ENCODE data around the gene CALML4.
A peak's percentile ranks its signal among the peaks of the same experiment; 100 is the strongest.

Gene CALML4

GRCh38 chr15:68158046-68158628 lies 47.0 kb downstream of the CALML4 start:
- TF ChIP-seq TOX (CRISPR knock-in tag; IDR thresholded peaks at IDR 0.05; ENCODE audit: borderline replicate concordance) (no peak), ZNF565 (CRISPR knock-in tag; conservative IDR thresholded peaks at IDR 0.05; ENCODE audit: low read depth) (no peak), CREB5 (CRISPR knock-in tag; IDR thresholded peaks at IDR 0.05; ENCODE audit: low read depth) (peak; percentile 51; the same call in 1 of the 2 replicates), ESRRG (CRISPR knock-in tag; IDR thresholded peaks at IDR 0.05) (no peak), ISL1 (CRISPR knock-in tag; IDR thresholded peaks at IDR 0.05) (peak; percentile 93)
- ATAC-seq, result peak; percentile 45; the same call in 1 of the 3 replicates

- no peak for ATAC-seq
- TF ChIP-seq PATZ1 (CRISPR knock-in tag; IDR thresholded peaks at IDR 0.05; ENCODE audit: borderline replicate concordance), result no peak
- no peak for TF ChIP-seq ZFP3 (CRISPR knock-in tag; IDR thresholded peaks at IDR 0.05)
- no peak for TF ChIP-seq ARNTL (CRISPR knock-in tag; IDR thresholded peaks at IDR 0.05; ENCODE audit: borderline replicate concordance, low read depth)
- no peak for TF ChIP-seq TSHZ2 (CRISPR knock-in tag; IDR thresholded peaks at IDR 0.05)
- no peak for TF ChIP-seq RARB (CRISPR knock-in tag; IDR thresholded peaks at IDR 0.05)
- no peak for TF ChIP-seq SNAI2 (CRISPR knock-in tag; IDR thresholded peaks at IDR 0.05)
- TF ChIP-seq ZNF565 (CRISPR knock-in tag; conservative IDR thresholded peaks at IDR 0.05; ENCODE audit: low read depth), result no peak
- TF ChIP-seq ZNF70 (CRISPR knock-in tag; IDR thresholded peaks at IDR 0.05), result no peak
- TF ChIP-seq ESRRG (CRISPR knock-in tag; IDR thresholded peaks at IDR 0.05), result no peak
- no peak for TF ChIP-seq CSDC2 (CRISPR knock-in tag; IDR thresholded peaks at IDR 0.05)
Observed at GRCh38 chr15:68157074-68157473, 48.1 kb downstream of the CALML4 start.

- peak; percentile 79 for ATAC-seq
- no peak for TF ChIP-seq POU6F1 (CRISPR knock-in tag; IDR thresholded peaks at IDR 0.05; ENCODE audit: borderline replicate concordance, low read depth)
- TF ChIP-seq ZNF8 (CRISPR knock-in tag; IDR thresholded peaks at IDR 0.05), result no peak
- no peak for TF ChIP-seq CSRNP3 (CRISPR knock-in tag; IDR thresholded peaks at IDR 0.05)
- TF ChIP-seq ESRRG (CRISPR knock-in tag; IDR thresholded peaks at IDR 0.05), result no peak
- TF ChIP-seq ZNF70 (CRISPR knock-in tag; IDR thresholded peaks at IDR 0.05), result no peak
Observed at GRCh38 chr15:68154923-68155559, 50.1 kb downstream of the CALML4 start.

GRCh38 chr15:68152342-68152741 lies 52.8 kb downstream of the CALML4 start:
- TF ChIP-seq CSRNP3 (CRISPR knock-in tag; IDR thresholded peaks at IDR 0.05) (no peak), TOX (CRISPR knock-in tag; IDR thresholded peaks at IDR 0.05; ENCODE audit: borderline replicate concordance) (no peak), ESRRG (CRISPR knock-in tag; IDR thresholded peaks at IDR 0.05) (no peak), ZNF70 (CRISPR knock-in tag; IDR thresholded peaks at IDR 0.05) (no peak), BACH2 (CRISPR knock-in tag; IDR thresholded peaks at IDR 0.05; ENCODE audit: borderline replicate concordance) (no peak), ZC3H10 (CRISPR knock-in tag; IDR thresholded peaks at IDR 0.05) (no peak), PPARA (CRISPR knock-in tag; IDR thresholded peaks at IDR 0.05; ENCODE audit: borderline replicate concordance) (no peak)

More at GRCh38 chr15:68152342-68152741, 52.8 kb downstream of the CALML4 start:
- no peak for ATAC-seq

All from SK-N-SH treated with all-trans-retinoic acid at 6 μM for 48 hours (cell line).